Stimulated activated CD8-positive, alpha-beta memory T cell treated with anti-CD3 and anti-CD28 coated beads, Interleukin-15, amount 100 ng/mL, for 24 hours (primary cell): ENCODE data around the gene TSPO2.

Experiments
- DNase-seq: peaks from one replicate; pipeline ENCODE4 v3.0.0-alpha.2; 2020; ENCODE audit warnings: low read depth

Gene TSPO2

DNA sequence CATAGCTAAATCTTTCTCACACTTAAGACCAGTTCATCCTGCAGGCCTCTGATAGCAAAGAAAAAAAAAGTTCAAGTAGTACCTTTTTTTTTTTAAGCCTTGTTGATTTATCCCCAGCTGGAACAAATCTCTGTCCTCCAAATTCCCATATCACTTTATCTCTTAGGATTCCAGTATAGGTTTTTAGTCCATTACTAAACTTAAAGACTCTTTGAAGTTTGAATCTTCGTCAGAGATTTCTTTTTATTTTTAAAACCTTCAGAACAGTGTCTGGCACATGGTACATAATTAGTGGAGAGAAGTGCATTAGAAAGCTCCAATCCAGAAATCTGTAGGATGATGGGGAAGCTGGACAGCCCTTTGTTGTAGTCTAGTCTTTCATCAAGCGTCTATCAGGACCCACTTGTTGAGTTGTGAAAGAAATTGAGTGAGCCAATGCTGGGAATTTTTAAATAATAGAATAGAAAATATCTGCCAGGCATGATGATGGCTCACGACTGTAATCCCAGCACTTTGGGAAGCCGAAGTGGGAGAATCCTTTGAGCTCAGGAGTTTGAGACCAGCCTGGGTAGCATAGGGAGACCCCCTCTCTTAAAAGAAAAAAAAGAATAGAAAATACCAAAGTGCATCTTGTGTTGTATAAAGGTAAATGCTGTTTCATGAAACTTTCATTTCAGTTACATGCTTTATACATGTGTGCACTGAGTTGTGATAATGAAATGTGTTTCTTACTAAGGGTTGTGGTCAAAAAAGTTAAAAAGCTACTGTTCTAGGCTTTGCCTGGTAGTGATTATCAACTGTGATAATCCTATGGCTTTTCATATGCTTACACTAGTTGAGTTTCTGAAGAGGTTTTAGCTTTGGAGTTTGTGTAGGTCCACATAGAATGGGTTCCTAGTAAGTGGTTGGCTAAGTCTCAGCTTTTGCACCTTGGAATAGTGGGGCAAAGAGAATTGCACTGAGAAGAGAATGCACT, 33.7 kb downstream of the TSPO2 start:
- no peak for DNase-seq

DNA sequence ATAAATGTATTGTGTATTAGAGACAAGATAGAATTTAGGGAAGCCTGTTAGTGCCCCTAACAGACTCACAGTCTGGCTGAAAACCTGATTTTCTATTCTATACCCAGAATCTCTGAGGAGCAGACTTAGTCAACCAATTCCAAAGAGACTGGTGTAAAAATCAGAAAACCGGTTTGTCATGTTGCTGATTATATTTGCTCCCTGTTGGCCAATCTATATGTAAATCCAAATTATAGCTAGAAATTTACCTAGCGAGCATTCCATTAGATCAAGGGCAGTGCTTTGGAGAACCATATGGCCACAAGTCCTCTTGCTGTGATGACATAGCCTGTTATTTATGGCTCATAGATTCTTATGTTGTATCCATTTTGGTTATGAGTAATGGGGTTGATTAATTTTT, 35.3 kb downstream of the TSPO2 start:
- no peak for DNase-seq

DNA sequence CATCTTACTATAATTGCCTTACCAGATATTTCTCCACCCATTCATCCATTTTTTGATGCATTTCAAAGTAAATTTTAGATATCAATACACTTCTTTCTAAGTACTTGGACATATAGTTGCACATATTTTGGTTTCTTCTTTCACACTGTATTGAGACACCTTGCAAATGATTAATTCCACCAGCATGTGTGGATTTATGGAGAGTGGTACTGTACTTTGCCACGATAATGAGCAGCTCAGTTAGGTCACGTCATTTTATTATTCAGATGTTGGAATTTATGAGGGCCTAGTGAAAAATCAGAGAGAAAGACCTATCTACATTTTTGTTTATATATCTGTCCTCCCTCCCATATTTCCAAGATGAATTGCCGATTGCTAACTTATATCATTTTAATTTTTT, 35.8 kb downstream of the TSPO2 start:
- no peak for DNase-seq

DNA sequence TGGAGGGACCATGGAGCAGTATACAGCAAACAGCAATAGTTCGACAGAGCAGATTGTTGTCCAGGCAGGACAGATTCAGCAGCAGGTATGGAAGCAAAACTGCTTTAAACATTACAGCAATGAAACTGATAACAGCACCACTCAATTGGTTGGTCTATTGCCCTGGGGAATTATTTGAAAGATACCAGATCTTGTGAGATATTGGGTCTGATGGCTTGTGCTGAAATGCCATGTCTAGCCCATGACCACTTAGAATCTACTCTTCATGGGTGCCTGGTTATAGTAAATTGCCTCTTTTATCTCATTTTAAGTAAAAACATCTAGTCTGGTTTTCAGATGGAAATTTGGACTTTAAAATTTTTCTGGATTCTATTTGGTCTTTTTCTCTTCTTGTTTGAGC, 36.8 kb downstream of the TSPO2 start:
- no peak for DNase-seq

DNA sequence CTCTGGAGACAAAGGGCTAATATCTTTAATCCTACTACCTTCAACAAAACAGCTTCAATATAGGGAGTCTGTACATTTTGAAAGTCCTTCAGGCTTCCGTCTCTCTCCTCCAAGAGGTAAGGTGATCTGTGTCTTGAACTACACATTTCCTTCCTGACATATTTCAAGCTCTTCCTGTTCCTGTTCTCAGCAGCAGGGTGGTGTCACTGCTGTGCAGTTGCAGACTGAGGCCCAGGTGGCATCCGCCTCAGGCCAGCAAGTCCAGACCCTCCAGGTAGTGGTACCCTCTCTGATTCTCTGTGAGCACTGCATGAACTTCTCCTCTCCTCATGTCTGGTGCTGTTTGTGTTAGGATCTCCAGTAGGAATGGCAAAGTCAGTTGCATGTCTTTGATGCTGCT, 38.4 kb downstream of the TSPO2 start:
- no peak for DNase-seq

- no peak for DNase-seq
Observed at GRCh38 chr6:41083072-41083471, 40.8 kb downstream of the TSPO2 start.

- DNase-seq = no peak
Observed at GRCh38 chr6:41085182-41085581, 42.9 kb downstream of the TSPO2 start.

- DNase-seq = no peak
Observed at GRCh38 chr6:41088451-41088850, 46.2 kb downstream of the TSPO2 start.

DNA sequence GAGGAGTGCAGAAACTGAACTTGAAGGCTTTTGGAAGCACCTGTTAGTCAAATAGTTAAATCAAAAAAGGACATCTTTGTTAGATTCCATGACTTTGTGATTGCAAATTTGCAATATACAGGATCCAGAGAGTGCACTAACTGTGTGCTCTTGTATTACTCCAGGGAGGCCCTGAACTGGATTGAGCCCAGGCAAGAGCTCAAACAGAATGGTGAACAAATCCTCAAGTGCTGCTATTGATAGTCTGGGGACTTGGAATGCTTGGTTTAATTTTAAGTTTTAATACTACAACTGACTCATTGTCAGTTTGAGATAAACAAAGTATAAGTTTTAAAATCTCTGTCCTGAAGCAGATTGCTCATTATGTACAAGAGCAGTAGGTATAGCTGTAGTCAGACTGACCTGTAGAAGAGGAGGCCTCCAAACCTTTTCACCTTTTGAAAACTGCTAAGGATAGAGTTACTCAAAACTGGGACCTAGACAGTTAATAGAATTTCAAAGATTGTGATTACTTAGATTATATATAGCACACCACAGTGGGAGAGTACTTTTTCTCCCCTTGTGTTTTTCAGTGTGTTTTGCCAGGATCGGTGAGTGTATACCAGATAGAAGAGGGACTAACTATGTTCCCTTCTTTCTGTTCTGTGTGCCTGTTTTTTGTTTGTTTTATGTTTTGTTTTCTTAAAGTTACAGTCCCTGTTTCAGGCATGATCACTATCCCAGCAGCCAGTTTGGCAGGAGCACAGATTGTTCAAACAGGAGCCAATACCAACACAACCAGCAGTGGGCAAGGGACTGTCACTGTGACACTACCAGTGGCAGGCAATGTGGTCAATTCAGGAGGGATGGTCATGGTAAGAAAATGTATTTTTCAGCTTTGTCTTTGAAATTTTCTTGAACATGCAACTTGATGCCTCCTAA, 48.8 kb downstream of the TSPO2 start:
- DNase-seq = no peak

DNA sequence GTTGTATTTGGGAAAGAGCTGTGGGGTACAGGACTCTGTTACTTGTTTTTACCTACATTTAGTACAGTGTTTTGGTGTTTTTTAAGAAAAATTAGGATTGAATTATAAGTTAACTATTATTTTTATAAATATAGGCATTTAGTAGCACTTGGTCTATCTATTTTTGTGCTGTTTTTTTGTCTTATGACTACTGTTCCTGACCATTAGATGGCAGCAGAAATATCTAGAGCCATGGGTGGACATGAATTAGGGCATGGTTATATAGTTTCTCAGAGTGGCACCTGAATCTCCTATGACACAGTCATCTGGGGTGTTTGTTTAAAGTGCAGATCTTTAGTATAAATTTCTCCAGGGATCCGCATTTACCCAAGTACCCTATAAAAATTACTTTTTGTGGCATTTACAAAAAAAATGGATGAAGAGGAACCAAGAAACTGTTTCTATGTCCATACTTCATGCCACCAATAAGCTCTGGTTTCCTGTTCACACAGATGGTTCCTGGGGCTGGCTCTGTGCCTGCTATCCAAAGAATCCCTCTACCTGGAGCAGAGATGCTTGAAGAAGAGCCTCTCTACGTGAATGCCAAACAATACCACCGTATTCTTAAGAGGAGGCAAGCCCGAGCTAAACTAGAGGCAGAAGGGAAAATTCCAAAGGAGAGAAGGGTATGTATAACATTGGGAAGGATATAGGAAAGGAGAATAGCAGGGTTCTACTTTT, 50.3 kb downstream of the TSPO2 start:
- DNase-seq = no peak

- DNase-seq = no peak
Observed at GRCh38 chr6:41093729-41094128, 51.5 kb downstream of the TSPO2 start.
